GM21619 (cell line): ENCODE measurements around the gene XKR3.
"Not testable (repeated sequence)": the region's sequence is repeated elsewhere in the genome, so short reads cannot be mapped to it uniquely, and the experiment has no call there.

Source experiments
- ATAC-seq: cut with Tn5 transposase; IDR thresholded peaks from one replicate; pipeline ENCODE4 v1.9.1; 2021; ENCODE audit not compliant: unreplicated experiment

Gene XKR3

DNA sequence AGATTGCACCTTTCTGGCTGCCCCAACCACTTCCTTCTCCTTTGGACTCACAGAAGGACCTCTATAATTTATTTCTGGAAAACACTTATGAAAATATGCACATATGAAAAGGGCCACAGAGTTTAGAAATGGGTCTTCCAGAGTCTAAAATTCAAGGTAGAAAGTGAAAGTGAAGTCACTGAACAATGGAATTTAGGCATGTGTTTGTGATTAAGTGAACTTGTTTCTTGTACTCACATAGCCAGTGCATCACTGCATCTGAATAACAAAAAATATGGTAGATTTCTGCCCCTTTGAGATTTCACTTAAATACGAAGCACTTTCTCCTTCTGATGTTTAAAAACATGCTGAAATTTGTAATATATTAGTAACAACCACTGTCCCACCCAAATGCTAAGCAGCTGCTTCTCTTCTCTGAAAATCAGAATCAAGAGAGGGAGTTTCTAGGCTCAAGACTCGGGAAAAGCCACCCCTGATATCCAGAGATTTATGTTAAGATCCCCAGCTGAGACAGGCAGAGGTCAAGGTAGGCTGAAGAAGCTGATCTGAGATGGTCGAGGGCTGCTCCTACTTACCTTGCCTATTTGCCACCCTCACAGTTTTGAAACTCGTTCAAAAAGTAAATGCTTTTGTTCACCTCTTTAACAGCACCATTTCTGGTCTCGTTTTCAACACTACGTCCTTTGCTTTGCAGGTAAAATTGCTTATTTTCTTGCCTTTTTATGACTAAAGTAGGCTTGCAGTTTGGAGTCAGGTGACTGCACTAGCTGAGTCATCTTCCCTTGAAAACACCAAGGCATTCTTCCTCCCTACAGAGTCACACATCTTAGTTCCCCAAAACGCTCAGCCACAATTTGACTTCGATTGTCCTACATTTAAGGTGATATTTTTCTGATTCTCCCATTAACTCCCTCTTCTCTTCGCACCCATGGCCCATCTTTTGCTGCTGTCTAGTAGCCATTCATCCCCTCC is at the start of gene XKR3:
TSS of gene XKR3 (minus strand) at position 696 of the 972 bp plus-strand sequence. CDS start 17,338 bp downstream, outside the sequence.
- ATAC-seq = no peak

DNA sequence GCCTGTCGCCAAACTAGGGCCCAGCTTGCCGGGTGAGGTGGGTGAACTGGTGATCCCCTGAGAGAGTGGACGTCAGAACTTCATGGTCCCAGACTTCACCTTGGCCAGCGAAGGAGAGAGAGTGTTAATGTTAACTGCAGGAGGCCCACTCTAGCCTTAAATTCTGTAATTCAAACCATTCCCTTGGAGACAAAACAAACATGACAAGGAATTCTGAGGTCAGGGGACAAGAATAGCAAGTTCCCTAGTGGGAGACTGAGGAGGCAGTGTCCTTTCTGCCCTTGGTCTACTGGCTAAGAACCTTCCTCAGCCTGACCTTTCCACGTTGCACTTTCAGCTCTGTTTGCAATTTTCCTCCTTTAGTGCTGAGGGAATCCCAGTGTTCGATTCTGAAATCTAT is 44.4 kb upstream of the XKR3 start:
- ATAC-seq = not testable (repeated sequence)

GRCh38 chr22:16866167-16866566 is 41.0 kb upstream of the XKR3 start:
- ATAC-seq = no peak

- not testable (repeated sequence) for ATAC-seq
These were observed 31.6 kb upstream of the XKR3 start for GRCh38 chr22:16856851-16857250.

DNA sequence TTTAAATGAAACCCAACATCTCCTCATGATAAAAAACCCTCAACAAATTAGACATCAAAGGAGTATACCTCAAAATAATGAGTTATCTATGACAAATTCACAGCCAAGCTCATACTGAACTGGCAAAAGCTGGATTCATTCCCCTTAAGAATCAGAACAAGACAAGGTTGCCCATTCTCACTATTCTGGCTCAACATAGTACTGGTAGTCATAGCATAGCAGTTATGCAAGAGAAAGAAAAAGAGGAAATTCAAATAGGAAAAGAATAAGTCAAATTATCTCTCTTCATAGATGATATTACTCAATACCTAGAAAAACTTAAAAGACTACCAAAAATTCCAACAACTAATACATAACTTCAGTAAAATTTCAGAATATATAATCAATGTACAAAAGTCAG is 29.4 kb upstream of the XKR3 start:
- no peak for ATAC-seq

DNA sequence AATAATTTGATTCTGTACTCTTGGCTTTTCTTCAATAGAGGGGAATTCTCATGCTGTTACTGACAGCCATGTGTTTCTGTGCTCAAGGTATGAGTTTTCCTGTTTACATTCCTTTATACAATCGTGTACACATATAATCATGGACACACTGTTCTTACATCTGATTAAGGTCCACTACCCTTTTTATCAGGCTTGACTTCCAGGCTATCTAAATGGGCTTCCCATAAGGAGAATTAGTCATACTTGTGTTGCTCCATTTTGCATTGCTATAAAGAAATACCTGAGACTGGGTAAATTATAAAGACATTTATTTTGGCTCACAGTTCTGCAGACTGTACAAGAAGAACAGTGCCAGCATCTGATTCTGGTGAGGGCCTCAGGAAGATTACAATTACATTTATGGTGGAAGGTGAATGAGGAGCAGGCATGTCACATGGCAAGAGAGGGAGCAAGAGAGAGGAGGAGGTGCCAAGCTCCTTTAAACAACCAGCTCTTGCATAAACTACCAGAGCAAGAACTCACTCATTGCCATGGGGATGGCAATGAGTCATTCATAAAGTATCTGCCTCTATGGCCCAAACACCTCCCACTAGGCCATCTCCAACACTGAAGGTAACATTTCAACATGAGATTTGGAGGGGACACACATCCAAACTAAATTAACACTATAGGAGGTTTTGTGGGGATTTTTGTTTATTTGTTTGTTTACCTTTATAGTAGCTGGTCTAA is 26.2 kb upstream of the XKR3 start:
- ATAC-seq = not testable (repeated sequence)

GRCh38 chr22:16847271-16847670 is 22.1 kb upstream of the XKR3 start:
- no peak for ATAC-seq

GRCh38 chr22:16845881-16846280 is 20.7 kb upstream of the XKR3 start:
- ATAC-seq = no peak

- ATAC-seq = no peak
These were observed 20.3 kb upstream of the XKR3 start for GRCh38 chr22:16845465-16845864.

GRCh38 chr22:16844529-16844928 is 19.3 kb upstream of the XKR3 start:
- ATAC-seq = no peak

- no peak for ATAC-seq
These were observed 12.9 kb upstream of the XKR3 start for GRCh38 chr22:16838073-16838472.

- no peak for ATAC-seq
These were observed 9.8 kb upstream of the XKR3 start for GRCh38 chr22:16834971-16835370.

DNA sequence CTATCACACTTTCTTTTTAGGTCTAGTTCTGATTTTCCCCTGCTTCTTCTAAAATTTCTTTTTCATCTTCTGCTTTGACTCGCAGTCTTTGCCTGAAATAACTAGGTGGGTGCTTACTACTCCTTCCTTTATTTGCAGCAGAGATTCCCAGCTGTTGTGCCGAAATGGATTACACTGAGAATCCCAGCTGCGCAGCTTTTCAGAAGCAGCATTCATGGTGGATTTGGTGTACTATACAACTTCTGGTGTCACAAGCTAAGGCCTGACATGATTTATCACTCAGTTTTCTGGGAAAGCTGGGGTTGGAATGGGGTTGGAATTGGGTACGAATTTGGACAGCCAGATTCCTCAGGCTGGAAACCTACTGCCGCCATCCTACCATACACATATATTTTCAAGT is 6.0 kb upstream of the XKR3 start:
- ATAC-seq = no peak

GRCh38 chr22:16829985-16830384 is 4.8 kb upstream of the XKR3 start:
- ATAC-seq = no peak

DNA sequence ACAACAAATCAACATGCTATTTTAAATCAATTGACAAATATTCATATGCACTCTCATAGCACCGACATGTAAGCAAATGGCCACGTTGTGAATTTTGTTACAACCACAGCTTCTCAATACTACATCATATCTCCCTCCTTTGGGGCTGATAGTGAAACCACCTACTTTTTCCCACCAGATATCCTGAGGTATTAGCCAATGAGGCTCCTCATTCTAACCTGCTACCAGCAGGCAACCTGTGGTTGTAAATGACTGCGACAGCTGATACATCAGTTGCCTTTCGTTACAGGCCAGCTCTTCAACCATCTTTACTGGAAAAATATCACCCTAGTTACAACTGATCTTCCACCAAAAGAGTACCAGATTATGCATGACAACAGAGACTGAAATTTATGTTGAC is 3.7 kb upstream of the XKR3 start:
- no peak for ATAC-seq

GRCh38 chr22:16827506-16827905 is 2.3 kb upstream of the XKR3 start:
- no peak for ATAC-seq

DNA sequence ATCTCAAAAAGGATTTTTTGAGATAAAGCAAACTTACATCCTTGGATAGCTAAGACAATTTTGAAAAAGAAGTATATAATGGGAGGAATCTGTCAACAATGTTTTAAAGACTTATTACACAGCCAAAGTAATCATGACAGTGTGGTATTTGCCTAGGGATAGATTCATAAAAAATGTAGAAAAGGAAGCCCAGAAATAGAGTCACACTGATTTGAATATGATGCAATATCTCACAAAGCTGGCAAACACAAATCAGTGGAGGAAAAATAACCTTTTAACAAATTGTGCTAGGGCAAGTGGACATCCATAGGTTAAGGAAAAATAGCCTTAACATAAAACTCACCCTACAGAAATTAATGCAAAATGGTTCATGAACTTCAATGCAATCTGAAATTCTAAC is 6.0 kb downstream of the XKR3 start:
- ATAC-seq = no peak

DNA sequence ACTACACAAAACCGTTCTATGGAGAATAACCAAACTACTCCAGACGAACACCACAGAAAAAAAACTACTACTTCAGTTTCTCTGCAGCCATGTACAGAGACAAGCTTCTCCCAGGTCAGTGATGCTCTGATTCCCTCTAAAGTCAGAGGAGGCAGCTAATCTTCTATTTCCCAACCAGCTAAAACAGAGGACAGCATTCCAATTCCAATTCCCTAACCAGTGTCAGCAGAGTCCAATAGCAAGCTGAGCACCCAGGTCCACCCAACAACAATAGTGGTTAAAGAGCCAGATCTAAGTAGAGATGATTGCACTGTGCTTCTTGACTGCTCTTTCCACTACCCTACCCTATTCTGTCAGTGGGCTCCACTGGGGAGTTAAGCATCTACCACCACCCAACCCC is 6.7 kb downstream of the XKR3 start:
- ATAC-seq = no peak

GRCh38 chr22:16815073-16815472 is 10.1 kb downstream of the XKR3 start:
- no peak for ATAC-seq

DNA sequence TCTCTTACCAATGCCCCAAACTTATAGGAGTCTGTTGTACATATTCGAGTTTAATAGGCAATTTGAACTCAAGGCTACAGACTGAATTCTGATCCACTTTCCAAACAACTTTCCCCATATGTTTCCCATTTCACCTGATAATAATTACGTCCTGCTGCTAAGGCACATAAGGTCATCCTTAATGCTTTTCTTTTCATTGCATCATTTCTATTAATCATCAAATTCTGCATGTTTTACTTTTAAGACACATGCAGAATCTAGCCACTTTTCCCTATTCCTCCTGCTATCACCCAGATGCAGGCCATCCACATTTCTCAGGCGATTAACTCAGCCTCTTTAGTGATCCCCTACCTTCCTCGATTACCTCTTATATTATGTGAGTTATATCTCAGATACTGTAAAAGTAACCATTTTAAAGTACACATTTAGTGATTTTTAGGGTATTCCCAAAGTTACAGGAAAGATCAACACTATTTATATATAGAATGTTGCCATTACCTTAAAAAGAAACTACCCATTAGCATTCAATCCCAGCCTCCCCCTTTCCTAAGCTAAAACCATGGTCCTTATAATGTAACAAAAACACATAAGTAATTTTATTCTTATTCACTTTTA is 14.9 kb downstream of the XKR3 start:
- no peak for ATAC-seq

GRCh38 chr22:16808744-16809143 is 16.5 kb downstream of the XKR3 start:
- ATAC-seq = no peak

DNA sequence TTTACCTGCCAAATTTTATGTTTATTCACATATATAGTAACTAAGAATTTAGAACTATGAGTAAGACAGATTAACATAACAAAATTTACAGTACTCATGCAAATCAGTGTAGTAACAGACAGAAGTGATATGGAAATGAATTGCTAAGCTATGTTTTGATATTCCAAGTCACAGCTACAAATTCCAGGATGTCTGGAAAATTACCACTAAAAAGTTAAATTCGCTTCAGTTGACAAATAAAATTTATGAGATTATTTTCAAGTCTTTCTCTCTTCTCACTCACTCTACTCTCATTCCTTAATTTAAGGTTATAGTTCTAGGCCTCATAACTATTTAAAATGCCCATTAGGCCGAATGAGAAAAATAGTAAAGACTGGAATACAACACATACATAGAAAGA is 18.1 kb downstream of the XKR3 start:
- ATAC-seq = no peak
